ENCODE data around the gene HEXA. TPM values are rescaled to one million over a fixed set of nuclear protein-coding genes. Genes with fewer than 3 reads are reported as not detected.
A peak's percentile ranks its signal among the peaks of the same experiment; 100 is the strongest.

HEXA gene
- total RNA-seq, 1 experiment from 2014 or later = 49.7 TPM

DNA sequence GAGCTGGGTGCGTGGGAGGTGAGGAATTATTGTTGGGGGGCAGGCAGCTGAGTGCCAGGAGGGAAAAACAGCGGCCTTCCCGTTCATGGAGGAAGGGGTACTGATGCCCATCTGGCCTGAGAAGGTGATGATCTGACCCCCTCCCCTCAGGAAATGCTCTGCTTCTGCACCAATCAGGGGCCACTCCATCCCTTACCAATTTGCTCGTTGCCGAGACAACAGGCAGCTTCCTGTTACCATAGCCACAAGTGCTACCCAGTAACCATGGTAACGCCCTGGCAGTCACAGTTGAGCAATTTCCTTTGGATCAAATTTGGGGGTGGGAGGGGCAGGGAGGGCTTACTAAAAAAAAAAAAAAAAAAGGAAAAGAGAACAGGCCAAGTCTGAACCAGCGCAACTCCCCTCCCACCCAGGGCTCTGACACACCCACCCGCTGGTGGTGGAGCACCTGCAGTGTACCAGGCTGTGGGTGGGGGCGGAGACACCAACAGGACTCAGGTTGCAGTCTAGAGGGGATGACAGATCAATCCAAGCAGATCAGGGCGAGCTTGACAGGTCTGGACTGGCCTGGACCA, 69.5 kb downstream of the HEXA start:
- no peaks in the 10 kb centered on the region for H3K4me1 Mint-ChIP-seq
- 0 out of 2 replicates have a peak overlapping the region, but pooled peaks have one; percentile 40 for H3K27ac Mint-ChIP-seq
- ChIA-PET POLR2A (no interaction called here), CTCF (interaction anchor here (0.7 to 1.1 kb wide), 2 partner anchors 21 to 1932 kb away, joined by 5 to 6 read pairs; no protein-coding TSS in a partner anchor)
- DNase-seq (ENCODE audit: low spot score) (peak; percentile 59), ATAC-seq (peak; percentile 82)
- peaks cover 56% of the 10 kb centered on the region for H3K27me3 Mint-ChIP-seq (ENCODE audit: low read depth)
- H3K4me3 Mint-ChIP-seq = no peak overlapping the region
- no peak for TF ChIP-seq CTCF (IDR thresholded peaks at IDR 0.05)
- no peaks in the 10 kb centered on the region for H3K36me3 Mint-ChIP-seq
- no peaks in the 10 kb centered on the region for H3K9me3 Mint-ChIP-seq

- ATAC-seq (no peak), DNase-seq (ENCODE audit: low spot score) (no peak)
- Mint-ChIP-seq H3K36me3 (no peaks in the 10 kb centered on the region), H3K27me3 (ENCODE audit: low read depth) (peaks cover 43% of the 10 kb centered on the region), H3K9me3 (no peaks in the 10 kb centered on the region), H3K4me1 (no peaks in the 10 kb centered on the region), H3K4me3 (no peak overlapping the region), H3K27ac (no peak overlapping the region)
- POLR2A ChIA-PET = no interaction called here
- TF ChIP-seq, protein P1, sequence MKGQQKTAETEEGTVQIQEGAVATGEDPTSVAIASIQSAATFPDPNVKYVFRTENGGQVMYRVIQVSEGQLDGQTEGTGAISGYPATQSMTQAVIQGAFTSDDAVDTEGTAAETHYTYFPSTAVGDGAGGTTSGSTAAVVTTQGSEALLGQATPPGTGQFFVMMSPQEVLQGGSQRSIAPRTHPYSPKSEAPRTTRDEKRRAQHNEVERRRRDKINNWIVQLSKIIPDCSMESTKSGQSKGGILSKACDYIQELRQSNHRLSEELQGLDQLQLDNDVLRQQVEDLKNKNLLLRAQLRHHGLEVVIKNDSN (CRISPR knock-in tag; IDR thresholded peaks at IDR 0.05) = no peak
- TF ChIP-seq NFATC4 (CRISPR knock-in tag; IDR thresholded peaks at IDR 0.05) (no peak), ZNF219 (CRISPR knock-in tag; IDR thresholded peaks at IDR 0.05; ENCODE audit: borderline replicate concordance) (no peak), ESRRA (CRISPR knock-in tag; IDR thresholded peaks at IDR 0.05; ENCODE audit: borderline replicate concordance) (no peak)
- TF ChIP-seq, protein P2, sequence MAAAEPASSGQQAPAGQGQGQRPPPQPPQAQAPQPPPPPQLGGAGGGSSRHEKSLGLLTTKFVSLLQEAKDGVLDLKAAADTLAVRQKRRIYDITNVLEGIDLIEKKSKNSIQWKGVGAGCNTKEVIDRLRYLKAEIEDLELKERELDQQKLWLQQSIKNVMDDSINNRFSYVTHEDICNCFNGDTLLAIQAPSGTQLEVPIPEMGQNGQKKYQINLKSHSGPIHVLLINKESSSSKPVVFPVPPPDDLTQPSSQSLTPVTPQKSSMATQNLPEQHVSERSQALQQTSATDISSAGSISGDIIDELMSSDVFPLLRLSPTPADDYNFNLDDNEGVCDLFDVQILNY (CRISPR knock-in tag; IDR thresholded peaks at IDR 0.05) = no peak
- TF ChIP-seq, protein P3, sequence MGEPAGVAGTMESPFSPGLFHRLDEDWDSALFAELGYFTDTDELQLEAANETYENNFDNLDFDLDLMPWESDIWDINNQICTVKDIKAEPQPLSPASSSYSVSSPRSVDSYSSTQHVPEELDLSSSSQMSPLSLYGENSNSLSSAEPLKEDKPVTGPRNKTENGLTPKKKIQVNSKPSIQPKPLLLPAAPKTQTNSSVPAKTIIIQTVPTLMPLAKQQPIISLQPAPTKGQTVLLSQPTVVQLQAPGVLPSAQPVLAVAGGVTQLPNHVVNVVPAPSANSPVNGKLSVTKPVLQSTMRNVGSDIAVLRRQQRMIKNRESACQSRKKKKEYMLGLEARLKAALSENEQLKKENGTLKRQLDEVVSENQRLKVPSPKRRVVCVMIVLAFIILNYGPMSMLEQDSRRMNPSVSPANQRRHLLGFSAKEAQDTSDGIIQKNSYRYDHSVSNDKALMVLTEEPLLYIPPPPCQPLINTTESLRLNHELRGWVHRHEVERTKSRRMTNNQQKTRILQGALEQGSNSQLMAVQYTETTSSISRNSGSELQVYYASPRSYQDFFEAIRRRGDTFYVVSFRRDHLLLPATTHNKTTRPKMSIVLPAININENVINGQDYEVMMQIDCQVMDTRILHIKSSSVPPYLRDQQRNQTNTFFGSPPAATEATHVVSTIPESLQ (CRISPR knock-in tag; IDR thresholded peaks at IDR 0.05) = no peak
- CTCF ChIA-PET = interaction anchor here (0.6 kb wide), 1 partner anchor 8 kb away, joined by 3 read pairs; no protein-coding TSS in a partner anchor
Observed at GRCh38 chr15:72304596-72304995, 71.2 kb downstream of the HEXA start.

DNA sequence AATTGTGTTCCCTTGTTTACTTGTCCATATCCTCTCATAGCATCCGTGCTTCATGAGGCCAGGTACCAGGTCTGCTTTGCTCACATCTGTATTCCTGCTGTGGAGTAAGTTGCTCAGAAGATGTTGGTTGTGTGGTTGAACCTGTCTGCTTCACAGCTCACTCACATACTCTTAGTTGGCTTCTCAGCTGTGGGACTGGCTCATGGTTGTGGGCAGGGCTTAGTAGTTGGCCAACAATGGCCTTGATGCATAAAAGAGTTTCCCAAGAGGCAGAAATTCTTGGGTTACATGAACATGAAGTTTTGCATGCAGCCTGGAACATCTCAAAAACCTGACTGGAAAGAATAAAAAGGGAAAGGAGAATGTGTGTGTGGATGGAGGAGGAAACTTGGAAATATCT, 72.9 kb downstream of the HEXA start:
- Mint-ChIP-seq H3K27me3 (ENCODE audit: low read depth) (peaks cover 33% of the 10 kb centered on the region), H3K27ac (no peak overlapping the region), H3K4me1 (no peaks in the 10 kb centered on the region), H3K4me3 (no peak overlapping the region), H3K36me3 (no peaks in the 10 kb centered on the region), H3K9me3 (no peaks in the 10 kb centered on the region)
- ATAC-seq (no peak), DNase-seq (ENCODE audit: low spot score) (no peak)
- ChIA-PET CTCF (interaction anchor here (0.8 kb wide), 1 partner anchor 10 kb away, joined by 3 read pairs; no protein-coding TSS in a partner anchor), POLR2A (no interaction called here)
- no peak for TF ChIP-seq GTF2I (CRISPR knock-in tag; conservative IDR thresholded peaks at IDR 0.05)
- no peak for TF ChIP-seq ZNF121 (CRISPR knock-in tag; IDR thresholded peaks at IDR 0.05)
- no peak for TF ChIP-seq CREB1 (CRISPR knock-in tag; IDR thresholded peaks at IDR 0.05)
- no peak for TF ChIP-seq PRRX2 (CRISPR knock-in tag; IDR thresholded peaks at IDR 0.05)
- TF ChIP-seq ZNF281 (CRISPR knock-in tag; IDR thresholded peaks at IDR 0.05) = no peak

Other genes with a start within 250 kb of the HEXA start
- 1.8 to 2.6 TPM (median 1.9 TPM) in 3 replicates for gene GRAMD2A, start 178.2 kb downstream of the HEXA start, total RNA-seq (2021)
- 858 to 1,399 TPM (median 1,351 TPM) in 3 replicates for gene PKM, start 144.8 kb downstream of the HEXA start, total RNA-seq (2021)
- gene PARP6, start 103.5 kb downstream of the HEXA start, total RNA-seq (2021) = 40.8 to 42.1 TPM (median 41.9 TPM) in 3 replicates
- gene CELF6, start 55.9 kb downstream of the HEXA start, total RNA-seq (2021) = not detected in 3 replicates
- not detected in 3 replicates for gene TMEM202, start 22.3 kb upstream of the HEXA start, total RNA-seq (2021)
- 198 to 206 TPM (median 201 TPM) in 3 replicates for gene ARIH1, start 98.3 kb upstream of the HEXA start, total RNA-seq (2021)

Measured in WTC11 (cell line).